Activated effector memory CD4-positive, alpha-beta T cell treated with Interleukin-2 at 50 U/mL for 16 hours (primary cell): ENCODE measurements around the gene HSPA12A.

ENCODE experiments used
- DNase-seq: peaks from one replicate; pipeline ENCODE4 v3.0.0-alpha.2; 2020

HSPA12A gene

DNA sequence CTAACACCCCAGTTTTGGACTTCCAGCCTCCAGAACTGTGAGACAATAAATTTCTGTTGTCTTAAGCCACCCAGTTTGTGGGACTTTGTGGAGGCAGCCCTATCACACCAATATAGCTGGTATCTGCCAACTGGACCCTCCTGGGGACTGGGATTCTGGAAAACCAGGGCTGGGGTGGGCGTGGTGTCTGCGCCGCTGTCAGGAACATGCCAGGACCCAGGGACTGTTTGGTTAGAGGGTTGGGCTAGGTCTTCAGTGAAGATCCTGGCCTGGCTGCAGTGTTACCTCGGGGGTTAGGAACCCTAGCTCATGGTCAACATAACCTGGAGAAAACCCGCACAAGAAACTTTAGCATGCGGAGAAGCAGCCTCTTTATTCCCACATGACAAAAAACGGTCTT is 79.0 kb downstream of the HSPA12A start:
- no peak for DNase-seq

DNA sequence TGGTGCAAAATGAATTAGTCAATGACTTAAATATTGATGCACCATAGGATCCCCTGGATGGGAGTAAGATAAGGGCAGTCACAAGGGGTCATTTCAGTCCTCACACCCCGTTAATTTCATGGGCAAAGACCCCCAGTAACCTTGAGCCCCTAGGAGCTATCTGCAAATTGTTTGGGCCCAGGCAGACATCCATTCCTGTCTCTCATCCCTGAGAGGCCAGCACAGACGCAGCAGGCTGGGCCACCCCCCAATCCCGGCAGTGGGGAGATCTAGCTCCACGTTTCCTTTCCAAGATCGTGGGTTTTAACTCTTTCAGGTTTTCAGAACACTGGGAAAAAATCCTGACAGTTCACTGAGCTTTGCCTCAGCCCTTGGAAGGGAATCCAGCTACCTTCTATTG is 81.5 kb downstream of the HSPA12A start:
- DNase-seq: no peak

DNA sequence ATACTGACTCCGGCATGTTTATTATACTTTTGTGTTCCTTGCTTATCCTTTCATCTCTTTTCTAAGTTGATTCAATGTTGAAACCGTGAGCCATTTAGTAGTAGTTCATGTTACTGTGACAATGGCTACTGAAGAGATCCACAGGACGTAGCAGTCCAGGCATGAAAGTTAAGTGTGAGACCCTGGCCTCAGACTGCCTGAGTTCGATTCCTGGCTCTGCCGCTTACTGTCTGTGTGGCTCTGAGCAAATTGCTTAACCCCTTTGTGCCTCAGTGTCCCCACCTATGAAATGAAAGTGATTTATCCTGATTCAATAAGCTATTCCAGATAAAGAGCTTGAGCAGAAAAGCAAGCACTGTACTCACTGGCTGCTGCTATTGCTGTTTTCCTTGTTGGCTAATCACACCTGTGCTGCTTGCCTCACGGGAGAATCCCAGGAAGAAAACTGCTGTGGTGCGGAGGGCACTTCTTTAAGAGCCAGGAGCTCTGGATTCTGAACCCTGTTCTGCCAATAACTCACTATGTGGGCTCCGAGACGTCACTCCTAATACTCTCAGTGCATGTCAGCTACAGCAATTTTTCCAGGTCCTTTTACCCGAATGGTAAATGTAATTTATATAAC is 83.2 kb downstream of the HSPA12A start:
- DNase-seq: no peak

DNA sequence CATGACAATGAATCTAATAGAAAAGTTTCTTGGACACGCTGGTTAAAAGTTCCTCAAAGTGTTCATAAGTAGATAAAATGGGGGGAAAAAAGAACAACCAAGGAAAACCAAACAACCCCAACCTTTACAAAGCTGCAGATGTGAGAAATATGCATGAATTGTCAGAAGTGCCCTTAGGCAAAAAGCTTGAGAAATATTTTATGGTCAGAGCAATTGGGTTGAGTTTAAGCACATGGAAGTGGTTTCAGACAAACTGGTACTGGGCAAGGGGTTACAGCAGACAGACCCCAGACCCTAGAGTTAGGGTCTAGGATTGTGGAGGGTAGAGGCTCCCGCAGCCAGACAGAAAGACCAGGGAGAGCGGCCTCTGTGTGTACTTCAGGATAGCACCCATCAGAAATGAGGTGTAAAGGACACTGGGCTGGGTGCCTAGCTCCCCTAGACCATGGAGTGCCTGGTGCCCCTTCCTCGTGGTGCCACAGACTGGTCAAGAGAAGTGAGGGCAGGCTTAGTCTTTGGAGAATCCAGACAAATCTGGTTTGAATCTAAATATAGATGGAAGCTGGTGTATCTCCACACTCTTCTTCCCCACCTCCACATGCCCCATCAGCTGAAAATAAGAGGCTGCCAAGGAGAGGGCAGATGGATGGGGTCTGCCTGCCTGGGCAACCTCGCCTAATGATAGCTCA is 84.4 kb downstream of the HSPA12A start:
- no peak for DNase-seq

DNA sequence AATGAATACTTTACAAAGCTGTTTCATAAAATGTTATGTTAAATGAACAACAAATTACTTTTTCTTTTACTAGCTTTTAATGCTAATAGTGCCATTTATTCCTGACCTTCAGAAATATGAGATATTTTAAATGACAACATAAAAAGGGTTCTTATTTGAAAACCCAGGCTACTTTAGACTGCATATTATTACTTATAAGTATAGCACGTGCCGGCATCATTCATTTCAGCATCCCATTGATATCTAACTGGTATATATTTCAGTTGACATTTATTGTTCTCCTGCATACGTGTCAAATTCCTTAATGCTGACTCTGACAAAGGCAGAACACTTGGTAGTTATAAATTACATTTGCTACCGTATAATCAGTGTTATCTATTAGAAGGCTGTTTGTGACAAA is 86.3 kb downstream of the HSPA12A start:
- DNase-seq: no peak

DNA sequence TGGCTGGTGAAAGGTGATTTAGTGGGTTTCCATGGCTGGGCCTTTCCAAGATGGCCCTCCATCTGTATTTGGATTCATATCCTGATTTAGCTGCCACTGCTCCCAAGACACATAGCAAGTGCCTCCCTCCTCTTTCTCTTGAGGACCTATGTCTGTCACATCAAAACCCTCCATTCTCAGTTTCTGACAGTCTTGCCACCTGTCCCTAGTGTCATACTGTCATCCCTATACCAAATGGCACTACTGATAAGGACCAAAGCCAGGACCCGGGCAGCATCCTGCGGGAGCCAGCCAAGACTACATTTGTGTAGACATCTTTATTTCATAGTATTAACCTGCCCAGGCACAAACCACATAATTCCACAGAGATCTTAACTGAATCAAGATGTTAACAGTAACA is 86.8 kb downstream of the HSPA12A start:
- DNase-seq: no peak

DNA sequence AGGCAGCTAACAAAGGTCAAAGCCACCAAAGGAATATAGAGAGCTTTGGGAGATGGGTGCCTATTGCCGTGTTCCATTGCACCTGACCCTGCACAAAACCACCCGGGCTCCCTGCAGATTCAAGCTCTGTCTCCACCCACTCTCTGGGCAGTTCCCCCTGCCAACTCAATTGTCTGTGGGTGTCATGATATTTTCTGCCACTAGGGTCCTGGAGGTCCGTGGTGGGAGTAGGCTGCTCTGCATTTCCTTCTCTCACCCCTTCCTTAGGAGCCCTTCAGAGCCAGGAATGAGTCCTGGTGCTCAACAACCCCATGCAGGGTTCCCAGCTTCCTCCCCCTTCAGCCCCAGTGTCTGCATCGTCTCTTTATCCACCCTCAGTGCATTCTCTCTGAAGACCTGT is 87.5 kb downstream of the HSPA12A start:
- DNase-seq: no peak

DNA sequence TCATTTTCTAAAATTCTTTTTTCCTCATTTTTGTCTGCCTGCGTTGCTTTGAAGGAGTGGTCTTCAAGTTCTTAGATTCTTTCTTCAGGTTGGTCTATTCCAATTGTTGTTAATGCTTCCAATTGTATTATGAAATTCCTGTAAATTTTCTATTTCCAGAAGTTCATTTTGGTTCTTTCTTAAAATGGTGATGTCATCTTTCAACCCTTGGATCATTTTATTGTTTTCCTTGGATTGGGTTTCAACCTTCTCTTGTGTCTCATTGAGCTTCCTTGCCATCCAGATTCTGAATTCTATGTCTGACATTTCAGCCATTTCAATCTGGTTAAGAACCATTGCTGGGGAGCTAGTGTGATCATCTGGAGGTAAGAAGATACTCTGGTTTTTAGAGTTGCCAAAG is 88.5 kb downstream of the HSPA12A start:
- DNase-seq: no peak

DNA sequence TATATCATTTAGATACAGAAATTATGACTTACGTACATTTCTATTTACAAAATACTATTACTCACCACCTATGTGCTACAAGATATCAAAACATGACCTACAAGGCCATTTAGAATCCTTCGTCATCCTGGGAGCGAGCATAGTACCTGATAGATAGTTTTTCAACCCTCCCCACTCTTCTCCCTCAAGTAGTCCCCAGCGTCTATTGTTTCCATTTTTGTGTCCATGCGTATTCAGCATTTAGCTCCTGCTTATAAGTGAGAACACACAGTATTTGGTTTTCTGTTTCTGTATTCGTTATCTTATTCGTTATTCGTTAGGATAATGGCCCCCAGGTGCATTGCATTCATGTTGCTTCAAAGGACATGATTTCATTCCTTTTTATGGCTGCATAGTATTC is 93.5 kb downstream of the HSPA12A start:
- DNase-seq: no peak

DNA sequence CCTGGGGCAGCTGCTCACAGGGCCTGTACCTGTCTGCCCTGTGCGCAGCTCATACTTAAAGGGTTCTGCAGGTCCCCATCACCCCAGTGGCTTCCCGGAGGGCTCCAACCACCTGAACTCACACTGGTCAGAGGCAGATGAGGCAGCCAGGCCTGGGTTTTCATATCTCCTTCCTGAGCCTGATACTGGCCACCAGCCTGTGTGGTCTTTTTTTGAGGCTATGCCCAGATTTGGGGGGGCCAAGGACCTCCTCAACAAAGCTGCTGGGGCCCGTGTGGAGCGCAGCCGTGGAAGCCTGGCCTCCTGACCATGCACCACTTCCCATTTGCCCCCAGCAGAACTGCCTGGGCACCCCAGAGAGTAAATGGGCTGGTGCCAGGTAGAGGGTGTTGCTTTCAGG is 95.9 kb downstream of the HSPA12A start:
- DNase-seq: no peak

DNA sequence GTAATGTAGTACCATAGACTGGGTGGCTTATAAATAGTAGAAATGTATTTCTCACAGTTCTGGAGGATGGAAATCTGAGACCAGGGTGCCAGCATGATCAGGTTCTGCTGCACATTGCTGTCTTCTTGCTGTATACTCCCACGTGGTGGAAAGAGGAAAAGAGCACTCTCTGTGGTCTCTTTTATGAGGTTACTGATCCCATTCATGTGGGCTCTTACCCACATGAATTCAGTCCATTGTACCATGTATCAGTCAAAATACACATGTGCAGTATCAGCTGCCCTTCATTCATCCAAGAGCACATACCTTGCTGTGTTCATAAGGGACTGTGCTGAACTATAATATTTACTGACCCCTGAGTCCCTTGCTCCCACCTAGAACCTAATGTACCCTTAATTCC is 104.5 kb downstream of the HSPA12A start:
- DNase-seq: no peak

DNA sequence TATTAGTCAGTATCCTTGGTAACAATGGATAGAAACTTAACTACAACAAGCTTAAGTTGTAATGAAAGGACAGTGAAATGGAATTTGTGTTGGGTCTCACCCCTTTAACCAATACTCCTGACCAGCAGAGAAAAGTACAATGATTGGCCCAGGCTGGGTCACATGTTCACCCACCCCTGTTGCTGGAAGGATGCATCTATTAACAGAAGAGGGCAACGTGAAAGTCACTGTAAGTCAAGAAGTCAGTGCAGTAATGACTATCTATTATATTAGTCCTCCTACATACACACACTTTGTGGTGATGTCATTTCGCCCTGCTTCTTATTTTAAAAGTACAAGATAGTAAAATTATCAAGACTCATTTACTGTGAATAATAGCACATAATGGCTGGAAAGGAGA is 105.4 kb downstream of the HSPA12A start:
- no peak for DNase-seq

DNA sequence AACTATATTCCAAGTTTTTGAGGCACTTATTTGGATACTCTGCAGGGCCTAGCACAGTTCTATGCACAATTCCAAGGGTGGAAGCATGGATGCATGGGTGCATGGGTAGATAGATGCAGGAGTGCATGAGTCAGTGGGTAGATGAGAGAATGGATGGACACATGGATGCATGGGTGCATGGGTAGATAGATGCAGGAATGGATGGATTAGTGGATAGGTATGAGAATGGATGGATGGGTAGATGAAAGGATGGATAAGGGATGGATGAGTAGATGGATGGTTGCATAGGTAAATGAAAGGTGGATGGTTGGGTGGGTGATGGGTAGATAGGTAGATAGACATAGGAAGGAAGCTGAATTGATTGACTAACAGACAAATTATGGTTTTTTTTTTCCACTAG is 106.0 kb downstream of the HSPA12A start:
- no peak for DNase-seq

DNA sequence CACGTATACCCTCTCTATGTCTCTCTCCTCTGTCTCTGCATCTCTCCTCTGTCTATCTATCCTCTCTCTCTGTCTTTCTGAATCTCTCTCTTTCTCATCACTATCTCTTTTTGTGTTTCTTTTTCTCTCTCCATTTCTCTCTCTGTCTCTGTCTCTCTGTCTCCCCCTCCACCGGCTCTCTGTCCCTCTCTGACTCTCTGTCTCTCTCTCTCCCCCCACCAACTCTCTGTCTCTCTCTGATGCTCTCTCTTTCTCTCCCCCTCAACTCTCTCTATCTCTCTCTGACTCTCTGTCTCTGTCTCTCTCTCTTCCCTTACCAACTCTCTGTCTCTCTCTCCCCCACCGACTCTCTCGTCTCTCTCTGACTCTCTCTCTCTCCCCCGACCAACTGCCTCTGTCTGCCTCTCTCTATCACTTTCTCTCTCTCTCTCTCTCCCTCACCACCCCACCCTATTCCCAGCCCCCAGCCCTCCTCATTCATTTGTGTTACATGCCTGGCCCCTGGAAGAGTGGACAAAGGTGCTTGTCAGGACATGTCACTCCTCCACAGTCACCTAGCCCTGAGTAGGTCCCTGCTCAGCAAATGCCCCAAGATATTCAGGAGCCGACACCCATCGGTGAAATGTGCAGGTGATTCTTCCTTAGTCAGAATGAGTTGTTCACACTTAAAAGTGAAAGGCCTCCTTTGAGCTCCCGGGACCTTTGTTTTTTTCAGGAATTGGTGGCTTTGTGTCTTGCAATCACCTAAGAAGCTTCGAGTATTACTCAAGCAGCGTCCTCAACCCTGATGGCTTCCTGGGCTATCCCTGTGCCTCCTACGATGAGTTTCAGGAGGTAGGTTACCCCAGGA is 108.0 kb downstream of the HSPA12A start:
- no peak for DNase-seq

DNA sequence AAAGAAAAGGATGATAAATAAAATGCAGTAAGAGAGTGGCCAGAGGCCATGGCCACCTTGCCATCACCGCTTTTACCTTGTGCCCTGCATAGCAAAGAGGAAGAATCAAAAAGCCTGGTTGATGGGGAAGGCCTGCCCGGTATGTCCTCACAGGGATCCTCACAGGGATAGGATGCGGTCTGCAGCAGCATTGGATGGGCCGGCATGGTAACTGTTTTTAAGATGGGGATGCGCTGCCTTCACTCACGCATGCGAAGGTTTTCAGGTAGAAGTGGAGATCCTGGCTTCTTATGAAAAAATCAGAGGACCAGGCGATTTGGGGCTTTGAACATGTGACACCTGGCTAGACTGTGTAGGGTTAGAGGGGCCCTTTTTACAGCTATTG is 109.2 kb downstream of the HSPA12A start:
- no peak for DNase-seq

DNA sequence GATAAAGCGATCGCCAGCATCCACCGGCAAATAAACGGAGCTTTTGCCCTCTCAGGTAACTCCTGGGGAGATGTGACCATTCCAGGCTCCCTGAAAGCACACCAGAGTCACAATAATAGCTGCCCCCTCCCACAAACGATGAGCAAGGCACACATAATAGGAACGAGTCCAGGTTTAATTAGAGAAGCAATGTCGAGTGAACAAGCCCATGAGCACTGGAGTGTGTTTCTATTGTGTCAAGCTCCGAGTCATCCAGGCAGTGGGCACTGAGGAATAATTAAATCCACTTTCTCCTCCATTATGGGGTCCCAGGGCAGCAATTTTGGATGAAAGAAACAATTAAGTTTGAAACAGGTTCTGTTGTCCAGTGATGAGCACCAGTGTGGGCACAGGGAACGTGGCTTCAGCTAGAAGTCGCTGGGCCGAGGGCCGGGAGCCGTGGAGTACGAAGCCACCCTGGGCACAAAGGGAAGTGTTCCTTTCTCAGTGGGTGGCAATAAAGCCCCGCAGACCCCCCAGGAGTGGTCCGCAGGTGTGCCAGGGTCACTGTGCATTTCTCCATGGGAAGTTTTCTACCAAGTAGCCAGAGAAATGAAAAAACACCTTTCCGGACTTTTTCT is 109.7 kb downstream of the HSPA12A start:
- DNase-seq: no peak

DNA sequence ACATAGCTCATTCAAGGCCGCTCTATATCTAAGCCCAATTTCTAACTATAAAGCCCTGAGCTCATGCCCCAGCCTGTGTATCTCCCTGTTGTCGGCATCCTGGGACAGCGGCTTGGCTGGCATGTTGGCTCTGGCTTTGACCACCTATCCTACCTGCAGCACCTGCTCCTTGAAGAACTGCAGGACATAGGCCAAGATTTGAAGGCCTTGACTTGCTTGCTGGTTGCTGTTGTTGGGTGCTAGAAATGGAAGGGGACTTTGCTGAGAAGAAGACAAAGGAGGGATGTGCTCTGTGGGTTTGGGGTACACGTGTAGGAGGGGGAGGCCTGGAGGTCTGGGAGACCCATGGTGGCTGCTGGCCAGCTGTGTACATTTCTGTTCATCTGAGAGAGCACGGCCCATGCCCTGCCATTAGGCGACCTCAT is 110.5 kb downstream of the HSPA12A start:
- no peak for DNase-seq

DNA sequence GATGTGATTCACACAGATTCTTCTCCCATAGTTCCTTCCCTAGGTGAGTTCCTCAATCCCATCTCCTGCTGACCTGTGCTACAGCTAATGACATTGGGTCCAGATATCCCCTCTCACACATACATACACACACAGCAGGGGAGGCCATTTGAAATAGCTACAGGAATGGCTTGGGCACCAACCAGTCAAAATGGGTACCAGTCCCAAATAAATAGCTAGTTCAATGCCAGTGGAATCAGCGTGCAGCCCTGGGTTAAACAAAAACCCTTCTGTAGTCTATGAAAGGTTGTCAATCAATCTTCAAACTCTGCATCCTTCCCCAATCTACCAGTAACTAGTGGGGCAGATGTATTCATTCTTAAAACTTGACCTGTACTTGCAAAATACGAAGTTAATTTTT is 112.3 kb downstream of the HSPA12A start:
- DNase-seq: no peak

DNA sequence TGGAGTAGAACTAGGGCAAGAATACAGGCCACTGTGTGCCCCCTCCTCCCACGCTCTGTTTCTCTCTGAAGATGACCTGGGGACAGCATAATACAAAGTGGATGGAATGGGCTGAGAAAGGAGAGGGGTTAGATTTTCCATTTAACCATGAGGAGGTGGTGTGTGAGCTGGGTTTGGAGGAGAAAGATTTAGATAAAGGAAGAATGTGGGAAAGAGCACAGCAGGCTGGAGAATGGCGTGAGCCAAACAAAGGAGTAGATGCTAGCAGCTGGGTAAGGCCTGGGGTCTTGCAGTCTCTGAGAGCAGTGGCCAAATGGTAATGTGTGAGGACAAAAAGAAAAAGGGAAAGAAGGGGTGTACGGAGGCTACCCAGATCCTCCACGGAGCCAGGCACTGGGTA is 113.0 kb downstream of the HSPA12A start:
- DNase-seq: no peak

DNA sequence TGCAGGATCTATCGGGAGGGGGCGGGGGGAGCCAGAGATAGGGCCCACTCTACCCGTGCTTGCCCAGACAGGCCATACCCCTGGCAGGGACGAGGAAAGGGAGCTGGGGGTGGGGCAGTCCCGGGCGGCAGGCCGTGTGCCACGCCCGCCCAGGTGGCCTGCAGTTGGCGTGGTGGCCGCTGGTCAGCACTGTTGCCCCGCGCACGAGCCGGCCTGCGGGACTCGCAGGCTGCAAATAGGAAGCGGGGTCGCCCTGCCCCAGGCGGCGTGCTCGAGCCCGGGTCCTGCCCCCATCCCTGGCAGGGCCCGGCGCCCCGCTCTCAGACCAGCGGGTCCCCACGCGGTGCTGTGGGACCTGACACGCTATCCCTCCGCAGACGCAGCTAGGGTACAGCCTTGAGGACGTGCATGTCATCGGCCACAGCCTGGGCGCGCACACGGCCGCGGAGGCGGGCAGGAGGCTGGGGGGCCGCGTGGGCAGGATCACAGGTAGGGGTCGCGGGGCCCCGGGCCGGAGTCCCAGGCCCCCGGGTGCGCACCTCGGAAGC is 114.9 kb downstream of the HSPA12A start:
- DNase-seq: no peak

DNA sequence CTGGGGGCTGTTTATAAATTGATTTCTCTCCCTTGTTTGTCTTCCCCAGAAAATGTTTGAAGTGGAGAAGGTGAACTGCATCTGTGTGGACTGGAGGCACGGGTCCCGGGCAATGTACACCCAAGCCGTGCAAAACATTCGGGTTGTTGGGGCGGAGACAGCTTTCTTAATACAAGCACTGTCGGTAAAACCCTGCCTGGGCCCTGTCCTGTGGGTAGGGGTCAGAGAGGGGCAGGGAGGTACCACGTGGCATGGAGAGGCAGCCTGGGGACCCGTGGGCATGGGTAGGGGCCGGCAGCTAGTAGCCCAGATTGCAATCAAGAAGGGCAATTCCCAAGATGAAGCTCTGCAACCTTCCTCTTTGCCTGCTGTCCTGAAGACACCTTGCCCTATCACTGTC is 115.6 kb downstream of the HSPA12A start:
- DNase-seq: no peak

DNA sequence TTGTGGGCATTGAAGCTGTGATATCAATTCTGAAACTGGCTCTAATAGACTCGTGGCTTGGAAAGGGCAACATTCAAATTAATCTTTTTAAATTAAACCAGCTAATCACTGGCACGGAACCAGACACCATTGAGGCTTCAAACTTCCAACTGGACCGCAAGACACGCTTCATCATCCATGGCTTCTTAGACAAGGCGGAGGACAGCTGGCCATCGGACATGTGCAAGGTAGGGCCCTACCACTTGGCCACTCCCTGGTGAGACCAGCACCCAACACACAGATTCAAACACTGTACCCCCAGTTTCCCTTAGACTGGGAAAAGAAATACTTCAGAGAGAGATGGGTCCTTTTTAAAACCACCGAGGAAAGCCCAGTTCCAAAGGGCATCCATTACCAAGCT is 116.5 kb downstream of the HSPA12A start:
- no peak for DNase-seq

DNA sequence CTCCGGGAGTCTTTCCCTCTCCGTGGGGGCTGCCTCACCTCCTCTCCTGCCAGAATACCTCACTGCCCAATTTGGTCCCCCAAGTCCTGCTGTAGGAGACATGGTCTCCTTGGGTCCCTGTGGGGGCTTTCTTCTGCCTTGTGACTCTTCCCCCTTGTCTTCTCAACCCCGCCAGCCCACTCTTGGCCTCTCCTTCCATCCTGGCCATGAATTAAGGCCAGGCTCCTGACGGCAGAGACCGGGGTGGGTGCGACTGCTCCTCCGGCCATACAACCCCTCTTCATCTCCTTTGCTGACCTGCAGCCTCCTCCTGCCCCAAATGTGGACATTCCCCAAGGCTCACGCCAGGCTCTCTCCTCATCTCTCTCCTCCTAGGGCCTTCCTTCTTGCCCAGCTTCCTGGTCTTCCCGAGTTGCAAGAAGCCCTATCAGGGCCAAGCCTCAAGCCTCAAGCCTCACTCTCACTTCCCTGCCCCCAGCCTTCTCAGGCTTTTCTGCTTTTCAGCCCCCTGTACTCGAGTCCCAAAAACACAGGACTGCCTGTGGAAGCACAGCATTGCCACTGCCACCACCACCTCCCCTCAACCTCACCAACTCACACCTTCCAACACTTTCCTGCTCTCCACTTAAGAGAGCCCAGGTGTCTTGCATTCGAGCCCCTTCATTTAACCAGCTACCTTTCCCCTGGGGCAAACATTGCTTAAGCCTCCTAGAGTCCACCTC is 120.3 kb downstream of the HSPA12A start:
- DNase-seq: no peak
